NT2/D1 (cell line): ENCODE measurements around the gene FSHR.

Source experiments
- DNase-seq: peaks from one replicate; pipeline ENCODE4 v3.0.0-alpha.2; 2011; ENCODE audit warnings: low read depth, low spot score
- H3K27me3 ChIP-seq: 2 replicates; pipeline ENCODE4 v1.6.0; 2011; ENCODE audit warnings: mild to moderate bottlenecking; ENCODE audit not compliant: insufficient read length, insufficient read depth
- H3K36me3 ChIP-seq: 2 replicates; pipeline ENCODE4 v1.6.1; 2011; ENCODE audit warnings: mild to moderate bottlenecking, low read length, mixed read lengths; ENCODE audit not compliant: insufficient read depth, insufficient read length
- H3K4me1 ChIP-seq: 2 replicates; pipeline ENCODE4 v1.5.1; 2011; ENCODE audit not compliant: insufficient read depth, insufficient read length
- H3K4me3 ChIP-seq: 2 replicates; pipeline ENCODE4 v1.5.1; 2011; ENCODE audit warnings: low read depth; ENCODE audit not compliant: insufficient read length
- H3K9ac ChIP-seq: 2 replicates; pipeline ENCODE4 v1.6.0; 2011; ENCODE audit warnings: low read depth; ENCODE audit not compliant: insufficient read length
- H3K9me3 ChIP-seq: 2 replicates; pipeline ENCODE4 v1.5.1; 2011; ENCODE audit warnings: mild to moderate bottlenecking, low read length; ENCODE audit not compliant: insufficient read depth
- SUZ12 ChIP-seq: IDR thresholded peaks from 2 replicates; pipeline ENCODE4 v1.6.1; 2011; ENCODE audit not compliant: insufficient read length, insufficient read depth; ENCODE audit errors: extremely low read depth
- YY1 ChIP-seq: IDR thresholded peaks from 2 replicates; pipeline ENCODE4 v1.6.1; 2011; ENCODE audit not compliant: insufficient read length, insufficient read depth
- ZNF274 ChIP-seq: IDR thresholded peaks from 2 replicates; pipeline ENCODE4 v1.6.1; 2011; ENCODE audit warnings: mild to moderate bottlenecking, low read depth, low read length

FSHR gene

GRCh38 chr2:49111456-49111855 is 42.9 kb downstream of the FSHR start:
- Histone ChIP-seq H3K9me3 (no peaks in the 10 kb centered on the region), H3K9ac (no peak overlapping the region), H3K27me3 (no peaks in the 10 kb centered on the region), H3K36me3 (no peaks in the 10 kb centered on the region), H3K4me3 (no peak overlapping the region), H3K4me1 (no peaks in the 10 kb centered on the region)
- DNase-seq = no peak
- TF ChIP-seq ZNF274 = no peak
- no peak for TF ChIP-seq SUZ12
- TF ChIP-seq YY1 = no peak

- Histone ChIP-seq H3K9ac (no peak overlapping the region), H3K4me3 (no peak overlapping the region), H3K9me3 (no peaks in the 10 kb centered on the region), H3K27me3 (no peaks in the 10 kb centered on the region), H3K36me3 (no peaks in the 10 kb centered on the region), H3K4me1 (no peaks in the 10 kb centered on the region)
- DNase-seq = no peak
- TF ChIP-seq ZNF274 = no peak
Observed at GRCh38 chr2:49111006-49111405, 43.3 kb downstream of the FSHR start.

- TF ChIP-seq YY1 (no peak), SUZ12 (no peak), ZNF274 (no peak)
- no peak for DNase-seq
- Histone ChIP-seq H3K9ac (no peak overlapping the region), H3K27me3 (no peaks in the 10 kb centered on the region), H3K36me3 (no peaks in the 10 kb centered on the region), H3K4me3 (no peak overlapping the region), H3K4me1 (no peaks in the 10 kb centered on the region), H3K9me3 (no peaks in the 10 kb centered on the region)
Observed at GRCh38 chr2:49110571-49110970, 43.7 kb downstream of the FSHR start.

GRCh38 chr2:49108851-49109250 is 45.5 kb downstream of the FSHR start:
- TF ChIP-seq YY1 (no peak), ZNF274 (no peak), SUZ12 (no peak)
- Histone ChIP-seq H3K4me3 (no peak overlapping the region), H3K9me3 (no peaks in the 10 kb centered on the region), H3K4me1 (no peaks in the 10 kb centered on the region), H3K27me3 (no peaks in the 10 kb centered on the region), H3K36me3 (no peaks in the 10 kb centered on the region), H3K9ac (no peak overlapping the region)
- no peak for DNase-seq

GRCh38 chr2:49108436-49108835 is 45.9 kb downstream of the FSHR start:
- no peak for DNase-seq
- Histone ChIP-seq H3K27me3 (no peaks in the 10 kb centered on the region), H3K4me1 (no peaks in the 10 kb centered on the region), H3K9ac (no peak overlapping the region), H3K36me3 (no peaks in the 10 kb centered on the region), H3K9me3 (no peaks in the 10 kb centered on the region), H3K4me3 (no peak overlapping the region)
- no peak for TF ChIP-seq SUZ12
- no peak for TF ChIP-seq YY1
- TF ChIP-seq ZNF274 = no peak

- DNase-seq = no peak
- H3K9ac ChIP-seq = no peak overlapping the region
- no peaks in the 10 kb centered on the region for H3K4me1 ChIP-seq
- H3K36me3 ChIP-seq = no peaks in the 10 kb centered on the region
- no peaks in the 10 kb centered on the region for H3K9me3 ChIP-seq
- H3K4me3 ChIP-seq = no peak overlapping the region
- TF ChIP-seq SUZ12 (no peak), YY1 (no peak)
- H3K27me3 ChIP-seq = no peaks in the 10 kb centered on the region
Observed at GRCh38 chr2:49105506-49105905, 48.8 kb downstream of the FSHR start.

- Histone ChIP-seq H3K9me3 (no peaks in the 10 kb centered on the region), H3K9ac (no peak overlapping the region), H3K4me1 (no peaks in the 10 kb centered on the region), H3K4me3 (no peak overlapping the region), H3K27me3 (no peaks in the 10 kb centered on the region), H3K36me3 (no peaks in the 10 kb centered on the region)
- TF ChIP-seq ZNF274 (no peak), YY1 (no peak), SUZ12 (no peak)
- no peak for DNase-seq
Observed at GRCh38 chr2:49102146-49102545, 52.2 kb downstream of the FSHR start.

GRCh38 chr2:49080681-49081080 is 73.6 kb downstream of the FSHR start:
- TF ChIP-seq ZNF274 = no peak
- no peak for TF ChIP-seq SUZ12
- no peak for TF ChIP-seq YY1
- Histone ChIP-seq H3K9ac (no peak overlapping the region), H3K9me3 (no peaks in the 10 kb centered on the region; the same call in 1 of the 2 replicates), H3K36me3 (no peaks in the 10 kb centered on the region), H3K4me1 (no peaks in the 10 kb centered on the region), H3K4me3 (no peak overlapping the region), H3K27me3 (no peaks in the 10 kb centered on the region)
- DNase-seq = peak; percentile 67
